B cell (primary cell): ENCODE results near the gene DCLK1. TPM values are rescaled to one million over a fixed set of nuclear protein-coding genes. Genes with fewer than 3 reads are reported as not detected.

Experiments used
- ATAC-seq: fragments of 200-7000 bp; cut with Tn5 transposase; one replicate; pipeline ENCODE4 v1.10.0; 2021; ENCODE audit warnings: low read depth, mild to moderate bottlenecking, moderate number of reproducible peaks, moderate library complexity
- CTCF ChIA-PET: fragments of 350-600 bp; sonication (Branson Sonifier 250); formaldehyde crosslinking; loops from one replicate; lab custom pipeline; 2021; ENCODE audit warnings: antibody characterized with exemption, inconsistent platforms; lab: Charles Lee
- POLR2A ChIA-PET: fragments of 350-600 bp; sonication (Branson Sonifier 250); formaldehyde crosslinking; loops from one replicate; lab custom pipeline; 2021; ENCODE audit warnings: antibody characterized with exemption; lab: Charles Lee
- DNase-seq: peaks from one replicate; pipeline ENCODE4 v3.0.0; 2013
- H2AFZ ChIP-seq: 2 replicates; pipeline ENCODE4 v1.6.1; 2012; ENCODE audit warnings: mild to moderate bottlenecking, low read depth, low read length; ENCODE audit not compliant: insufficient read depth, poor library complexity, severe bottlenecking
- H3K27ac ChIP-seq, 2 donors: 1 replicate in 1 of 2; 2 replicates in 1 of 2; pipeline ENCODE4 v1.5.1; 2012 to 2013; ENCODE audit warnings: low read length in 2 of 2, mild to moderate bottlenecking in 2 of 2, moderate library complexity in 1 of 2
- H3K27me3 ChIP-seq, 4 experiments: fragments of 200-600 bp in 1 of 4; sonication (generic) in 1 of 4; replicated peaks in 1 of 4; 1 replicate in 2 of 4; 2 replicates in 2 of 4; pipeline versions ENCODE4 v1.6.1 to v1.7.0; 2013 to 2016; ENCODE audit warnings: low read length in 3 of 4, mild to moderate bottlenecking in 2 of 4, mixed read lengths in 1 of 4, moderate library complexity in 1 of 4; ENCODE audit not compliant: insufficient read depth in 4 of 4, control insufficient read depth in 3 of 4; ENCODE audit errors: control extremely low read depth in 1 of 4
- H3K36me3 ChIP-seq, 2 experiments: replicated peaks in 1 of 2; 1 replicate in 1 of 2; 2 replicates in 1 of 2; pipeline versions ENCODE4 v1.6.1 to v1.7.1; 2013; ENCODE audit warnings: low read length in 1 of 2; ENCODE audit not compliant: insufficient read depth in 2 of 2, control insufficient read depth in 1 of 2; ENCODE audit errors: control extremely low read depth in 1 of 2, extremely low read depth in 1 of 2
- H3K4me1 ChIP-seq, 2 donors: fragments of 200-600 bp in 1 of 2; sonication (generic) in 1 of 2; 1 replicate in 1 of 2; 2 replicates in 1 of 2; pipeline versions ENCODE4 v1.5.1 to v1.6.1; 2013 to 2017; ENCODE audit warnings: low read length in 2 of 2; ENCODE audit not compliant: control insufficient read depth in 2 of 2, insufficient read depth in 2 of 2
- H3K4me2 ChIP-seq: replicated peaks from 2 replicates; pipeline ENCODE3; 2012; ENCODE audit warnings: mild to moderate bottlenecking, low read depth, low read length; ENCODE audit not compliant: poor library complexity, severe bottlenecking
- H3K4me3 ChIP-seq, 5 experiments: fragments of 200-600 bp in 1 of 5; sonication (generic) in 1 of 5; 1 replicate in 3 of 5; 2 replicates in 2 of 5; pipeline versions ENCODE4 v1.5.1 to v1.7.0; 2011 to 2016; ENCODE audit warnings: low read length in 4 of 5, mild to moderate bottlenecking in 4 of 5, low read depth in 2 of 5, control low read depth in 1 of 5, moderate library complexity in 1 of 5; ENCODE audit not compliant: insufficient read depth in 1 of 5; ENCODE audit errors: control extremely low read depth in 1 of 5, extremely low read depth in 1 of 5
- H3K79me2 ChIP-seq: fragments of 200-600 bp; sonication (generic); one replicate; pipeline ENCODE4 v1.6.0; 2016; ENCODE audit warnings: low read length; ENCODE audit not compliant: control insufficient read depth, insufficient read depth
- H3K9ac ChIP-seq: fragments of 200-600 bp; sonication (generic); 2 replicates; pipeline ENCODE4 v1.6.1; 2017; ENCODE audit warnings: mild to moderate bottlenecking, low read length, moderate library complexity
- H3K9me3 ChIP-seq, 3 donors: one replicate each; pipeline versions ENCODE4 v1.6.1 to v1.7.1; 2013; ENCODE audit warnings: low read length in 2 of 3; ENCODE audit not compliant: control insufficient read depth in 2 of 3, insufficient read depth in 1 of 3; ENCODE audit errors: control extremely low read depth in 1 of 3
- H4K20me1 ChIP-seq: 2 replicates; pipeline ENCODE4 v1.6.0; 2012; ENCODE audit warnings: mild to moderate bottlenecking, low read length; ENCODE audit not compliant: insufficient read depth, control insufficient read depth, poor library complexity, severe bottlenecking
- H3K27ac Mint-ChIP-seq: one replicate; pipeline ENCODE4 v1.8.0; 2021; ENCODE audit warnings: mixed read lengths
- H3K27me3 Mint-ChIP-seq: one replicate; pipeline ENCODE4 v1.8.0; 2021; ENCODE audit warnings: mixed read lengths
- H3K4me1 Mint-ChIP-seq: one replicate; pipeline ENCODE4 v1.8.0; 2021; ENCODE audit warnings: mixed read lengths
- H3K4me3 Mint-ChIP-seq: one replicate; pipeline ENCODE4 v1.8.0; 2021; ENCODE audit warnings: mixed read lengths
- H3K9me3 Mint-ChIP-seq: one replicate; pipeline ENCODE4 v1.8.0; 2022; ENCODE audit warnings: mixed read lengths; ENCODE audit not compliant: insufficient read depth
- CTCF ChIP-seq: fragments of 200-600 bp; IDR thresholded peaks from one replicate; pipeline ENCODE4 v1.8.0; 2022; ENCODE audit warnings: antibody characterized with exemption, mild to moderate bottlenecking
- EZH2 ChIP-seq: IDR thresholded peaks from 2 replicates; pipeline ENCODE4 v1.6.1; 2012; ENCODE audit warnings: borderline replicate concordance, low read depth, mild to moderate bottlenecking, moderate library complexity, low read length; ENCODE audit not compliant: insufficient read depth, poor library complexity, severe bottlenecking
- WGBS: methylation state at CpG from one replicate; pipeline ENCODE4 v1.1.5; 2013; ENCODE audit warnings: missing lambda C conversion rate; ENCODE audit not compliant: insufficient coverage; 5-methylcytosine and 5-hydroxymethylcytosine counted together
- intact Hi-C: fragments of 100-400 bp; cut with micrococcal nuclease; formaldehyde crosslinking; loops from one replicate; pipeline ENCODE4 v1.10.0; 2022
- polyA plus RNA-seq: library from polyadenylated mRNA; depleted of rRNA; stranded (reverse); fragments of >200 nt; gene quantifications from 2 replicates; pipeline ENCODE4 v1.2.3, GENCODE V29; 2012
- total RNA-seq, 2 donors: library from RNA; stranded (reverse); fragments of 120-200 nt in 1 of 2; gene quantifications; 1 replicate in 1 of 2; 2 replicates in 1 of 2; pipeline versions ENCODE4 v1.2.3 to v1.2.4, GENCODE V29; 2013 to 2022

The DCLK1 gene
- total and polyA plus RNA-seq, 2 donors (not counting 1 experiment from before 2014, with no cell fraction given): not detected

GRCh38 chr13:36090592-36090991 lies 40.6 kb downstream of the DCLK1 start:
- H3K27me3 ChIP-seq: no peaks in the 10 kb centered on the region
- ChIA-PET POLR2A (no interaction called here), CTCF (no interaction called here)
- H3K4me2 ChIP-seq: no peak overlapping the region
- no peaks in the 10 kb centered on the region for H3K79me2 ChIP-seq
- H3K27ac ChIP-seq: no peak overlapping the region
- Mint-ChIP-seq H3K4me3 (no peak overlapping the region), H3K4me1 (no peaks in the 10 kb centered on the region), H3K9me3 (no peaks in the 10 kb centered on the region), H3K27me3 (no peaks in the 10 kb centered on the region), H3K27ac (no peak overlapping the region)
- no peak overlapping the region for H3K9ac ChIP-seq
- WGBS: 97% methylated on average over 7 of the region's 7 CpGs
- intact Hi-C loops: no loop called here
- no peaks in the 10 kb centered on the region for H3K9me3 ChIP-seq
- no peak overlapping the region for H2AFZ ChIP-seq
- ATAC-seq (no peak), DNase-seq (no peak)
- H3K36me3 ChIP-seq: no peaks in the 10 kb centered on the region
- TF ChIP-seq CTCF: no peak
- no peak for TF ChIP-seq EZH2
- no peaks in the 10 kb centered on the region for H3K4me1 ChIP-seq
- H4K20me1 ChIP-seq: no peaks in the 10 kb centered on the region
- no peak overlapping the region for H3K4me3 ChIP-seq

GRCh38 chr13:36089130-36089647 lies 42.0 kb downstream of the DCLK1 start:
- no peak overlapping the region for H3K9ac ChIP-seq
- no peak overlapping the region for H3K4me3 ChIP-seq
- Mint-ChIP-seq H3K27me3 (no peaks in the 10 kb centered on the region), H3K9me3 (no peaks in the 10 kb centered on the region), H3K4me1 (no peaks in the 10 kb centered on the region), H3K4me3 (no peak overlapping the region), H3K27ac (no peak overlapping the region)
- no peaks in the 10 kb centered on the region for H4K20me1 ChIP-seq
- H3K4me2 ChIP-seq: no peak overlapping the region
- WGBS: 89% methylated on average over 7 of the region's 7 CpGs
- intact Hi-C loops: no loop called here
- no peaks in the 10 kb centered on the region for H3K9me3 ChIP-seq
- no peaks in the 10 kb centered on the region for H3K79me2 ChIP-seq
- ATAC-seq (no peak), DNase-seq (no peak)
- H3K36me3 ChIP-seq: no peaks in the 10 kb centered on the region
- H3K27ac ChIP-seq: no peak overlapping the region
- no peaks in the 10 kb centered on the region for H3K4me1 ChIP-seq
- no peak for TF ChIP-seq EZH2
- no peak for TF ChIP-seq CTCF
- H3K27me3 ChIP-seq: no peaks in the 10 kb centered on the region
- no peak overlapping the region for H2AFZ ChIP-seq
- POLR2A ChIA-PET: no interaction called here
- CTCF ChIA-PET: no interaction called here
